Measurements from ENCODE around the gene SST. TPM values are rescaled to one million over a fixed set of nuclear protein-coding genes. Genes with fewer than 3 reads are reported as not detected.

The SST gene
- total and polyA plus RNA-seq, 4 donors = not detected

- Histone ChIP-seq H3K4me1 (ENCODE audit: control insufficient read depth in 4 of 4, insufficient read depth in 4 of 4, low read length in 3 of 4) (peaks cover 0 to 8% (median 1%) of the 10 kb centered on the region in 4 donors), H3K4me3 (ENCODE audit: low read depth in 1 of 3, low read length in 3 of 3) (no peak overlapping the region), H3K36me3 (ENCODE audit: control insufficient read depth in 4 of 4, insufficient read depth in 3 of 4, low read depth in 1 of 4, low read length in 3 of 4) (no peaks in the 10 kb centered on the region), H3K27ac (ENCODE audit: low read depth in 1 of 2, low read length in 2 of 2) (no peak overlapping the region), H3K9me3 (ENCODE audit: control insufficient read depth in 4 of 4, low read length in 3 of 4) (no peaks in the 10 kb centered on the region), H3K9ac (ENCODE audit: low read depth in 1 of 2, low read length in 2 of 2) (no peak overlapping the region), H3K27me3 (ENCODE audit: control insufficient read depth in 4 of 4, insufficient read depth in 4 of 4, low read length in 3 of 4) (no peaks in the 10 kb centered on the region)
- no peak for DNase-seq (ENCODE audit: low spot score)
- no peak for TF ChIP-seq RAD21 (IDR thresholded peaks at IDR 0.05)
- no peak for TF ChIP-seq RXRA (IDR thresholded peaks at IDR 0.05)
- no peak for TF ChIP-seq GABPA (IDR thresholded peaks at IDR 0.05 in 1 of 2, conservative IDR thresholded peaks at IDR 0.05 in 1 of 2)
- TF ChIP-seq JUND (IDR thresholded peaks at IDR 0.05) = no peak
- TF ChIP-seq CTCF (IDR thresholded peaks at IDR 0.05; ENCODE audit: low read depth, low read length, missing input control) = no peak
- TF ChIP-seq YY1 (IDR thresholded peaks at IDR 0.05) = no peak
- no peak for TF ChIP-seq HNF4A (conservative IDR thresholded peaks at IDR 0.05)
Observed at GRCh38 chr3:187705164-187705563, 35.0 kb upstream of the SST start.

DNA sequence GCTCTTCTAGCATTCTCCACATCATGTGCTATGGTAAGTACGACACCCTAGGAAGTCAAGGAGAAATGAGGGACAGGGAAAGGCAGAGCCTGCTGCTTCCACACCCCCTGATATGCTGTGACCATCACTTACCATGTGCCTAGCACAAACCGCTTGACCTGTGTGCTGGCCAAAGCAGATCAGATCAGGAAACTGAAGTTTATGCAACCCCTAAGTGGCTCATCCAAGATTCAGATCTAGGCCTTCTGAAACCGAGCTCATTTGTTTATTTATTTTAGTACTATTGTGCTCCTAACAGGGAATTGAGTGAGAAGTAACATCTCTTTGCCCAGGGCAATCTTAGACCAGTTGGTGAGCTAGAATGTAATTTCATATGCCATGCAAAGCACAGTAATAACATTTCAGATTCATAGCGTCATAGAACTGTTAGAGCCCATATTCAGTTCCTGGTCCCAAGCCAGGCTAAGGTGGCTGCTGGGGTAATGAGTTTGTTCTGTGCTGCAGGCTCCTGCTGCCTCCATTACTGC, 32.4 kb upstream of the SST start, which contains the start of gene RTP2:
Gene RTP2, minus strand, starts transcription at position 51 of the 527 bp plus-strand sequence. CDS start 429 bp downstream, outside the sequence.
- H3K4me3 ChIP-seq (ENCODE audit: low read depth in 1 of 3, low read length in 3 of 3) = no peak within 1 kb of the TSS

DNA sequence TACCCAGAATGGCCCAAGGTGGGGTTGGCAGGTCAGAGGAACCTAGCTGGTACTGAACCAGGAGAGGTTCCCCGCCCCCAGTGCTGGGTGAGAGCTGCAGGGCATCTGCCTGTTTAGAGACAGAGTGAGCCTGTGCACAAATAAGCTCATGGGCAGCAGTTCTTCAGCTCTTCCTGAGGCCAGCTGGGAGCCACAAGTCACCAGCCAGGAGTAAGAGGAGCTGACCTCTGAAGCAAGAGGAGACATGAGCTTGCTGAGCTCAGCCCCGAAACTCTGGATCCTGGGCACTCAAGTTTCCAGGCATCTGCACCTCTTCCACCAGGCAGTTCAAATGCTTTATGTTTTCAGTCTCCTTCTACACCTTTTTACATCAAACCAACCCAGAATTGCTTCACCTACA, 30.1 kb upstream of the SST start:
- Histone ChIP-seq H3K9ac (ENCODE audit: low read depth in 1 of 2, low read length in 2 of 2) (no peak overlapping the region), H3K4me3 (ENCODE audit: low read depth in 1 of 3, low read length in 3 of 3) (no peak overlapping the region), H3K36me3 (ENCODE audit: control insufficient read depth in 4 of 4, insufficient read depth in 3 of 4, low read depth in 1 of 4, low read length in 3 of 4) (no peaks in the 10 kb centered on the region), H3K4me1 (ENCODE audit: control insufficient read depth in 4 of 4, insufficient read depth in 4 of 4, low read length in 3 of 4) (no peaks in the 10 kb centered on the region), H3K9me3 (ENCODE audit: control insufficient read depth in 4 of 4, low read length in 3 of 4) (no peaks in the 10 kb centered on the region), H3K27ac (ENCODE audit: low read depth in 1 of 2, low read length in 2 of 2) (no peak overlapping the region), H3K27me3 (ENCODE audit: control insufficient read depth in 4 of 4, insufficient read depth in 4 of 4, low read length in 3 of 4) (no peaks in the 10 kb centered on the region)
- 94% methylated on average over 2 of the region's 2 CpGs for WGBS
- no peak for DNase-seq (ENCODE audit: low spot score)
- no peak for TF ChIP-seq RXRA (IDR thresholded peaks at IDR 0.05)
- no peak for TF ChIP-seq SP1 (IDR thresholded peaks at IDR 0.05)
- no peak for TF ChIP-seq EGR1 (IDR thresholded peaks at IDR 0.05; ENCODE audit: low read depth in 2 of 2)
- no peak for TF ChIP-seq CTCF (IDR thresholded peaks at IDR 0.05; ENCODE audit: low read depth, low read length, missing input control)
- no peak for TF ChIP-seq GABPA (IDR thresholded peaks at IDR 0.05 in 1 of 2, conservative IDR thresholded peaks at IDR 0.05 in 1 of 2)
- TF ChIP-seq HNF4A (conservative IDR thresholded peaks at IDR 0.05) = no peak
- TF ChIP-seq NR2F2 (IDR thresholded peaks at IDR 0.05) = no peak
- TF ChIP-seq FOXA1 (IDR thresholded peaks at IDR 0.05) = no peak
- TF ChIP-seq FOXA2 (IDR thresholded peaks at IDR 0.05) = no peak
- TF ChIP-seq RAD21 (IDR thresholded peaks at IDR 0.05) = no peak
- no peak for TF ChIP-seq MAX (IDR thresholded peaks at IDR 0.05)

More for the DNA sequence above, 32.4 kb upstream of the SST start, which contains the start of gene RTP2:
- TF ChIP-seq HNF4G (IDR thresholded peaks at IDR 0.05) (no peak), MAX (IDR thresholded peaks at IDR 0.05) (no peak), CTCF (IDR thresholded peaks at IDR 0.05; ENCODE audit: low read depth, low read length, missing input control) (no peak)
- Histone ChIP-seq H3K27me3 (ENCODE audit: control insufficient read depth in 4 of 4, insufficient read depth in 4 of 4, low read length in 3 of 4) (no peaks in the 10 kb centered on the region), H3K4me1 (ENCODE audit: control insufficient read depth in 4 of 4, insufficient read depth in 4 of 4, low read length in 3 of 4) (no peaks in the 10 kb centered on the region), H3K27ac (ENCODE audit: low read depth in 1 of 2, low read length in 2 of 2) (no peak within 1 kb of the TSS), H3K36me3 (ENCODE audit: control insufficient read depth in 4 of 4, insufficient read depth in 3 of 4, low read depth in 1 of 4, low read length in 3 of 4) (no peaks in the 10 kb centered on the region), H3K9me3 (ENCODE audit: control insufficient read depth in 4 of 4, low read length in 3 of 4) (no peaks in the 10 kb centered on the region), H3K9ac (ENCODE audit: low read depth in 1 of 2, low read length in 2 of 2) (no peak within 1 kb of the TSS)
- no peak for DNase-seq (ENCODE audit: low spot score)
- WGBS = 64% methylated on average over 4 of the region's 4 CpGs

Data from liver (tissue), 9 donors.